ENCODE data around the gene TPI1. TPM values are rescaled to one million over a fixed set of nuclear protein-coding genes. Genes with fewer than 3 reads are reported as not detected.

TPI1 gene
- total and polyA plus RNA-seq, 2 of the 8 experiments (the other 6 are each of a cell fraction or from before 2014, with no cell fraction given): 910 to 3,018 TPM

DNA sequence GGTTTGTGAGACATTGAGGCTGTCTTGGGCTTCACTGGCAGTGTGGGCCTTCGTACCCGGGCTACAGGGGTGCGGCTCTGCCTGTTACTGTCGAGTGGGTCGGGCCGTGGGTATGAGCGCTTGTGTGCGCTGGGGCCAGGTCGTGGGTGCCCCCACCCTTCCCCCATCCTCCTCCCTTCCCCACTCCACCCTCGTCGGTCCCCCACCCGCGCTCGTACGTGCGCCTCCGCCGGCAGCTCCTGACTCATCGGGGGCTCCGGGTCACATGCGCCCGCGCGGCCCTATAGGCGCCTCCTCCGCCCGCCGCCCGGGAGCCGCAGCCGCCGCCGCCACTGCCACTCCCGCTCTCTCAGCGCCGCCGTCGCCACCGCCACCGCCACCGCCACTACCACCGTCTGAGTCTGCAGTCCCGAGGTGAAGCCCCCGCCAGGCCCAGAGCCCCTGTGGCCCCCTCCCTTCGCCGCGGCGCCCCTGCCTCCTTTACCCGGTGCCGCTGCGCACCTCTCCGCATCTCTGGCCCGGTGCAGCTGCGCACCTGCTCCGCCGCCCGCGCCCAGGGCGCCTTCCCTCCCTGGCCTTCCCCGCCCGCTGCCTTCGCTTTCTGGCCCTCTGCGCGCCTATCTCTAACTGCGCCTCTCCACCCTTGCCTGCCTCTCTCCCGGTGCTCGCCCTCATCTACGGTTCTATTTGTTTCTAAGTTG is 47.1 kb downstream of the TPI1 start, which contains the start of gene ENO2:
Gene ENO2, plus strand, starts transcription at position 335 of the 701 bp plus-strand sequence. CDS start 1,253 bp downstream, outside the sequence.
- Histone ChIP-seq H2BK15ac (ENCODE audit: low read length) (peak within 1 kb of the TSS; percentile 75; the same call in 1 of the 2 replicates), H2BK20ac (ENCODE audit: low read length) (peak within 1 kb of the TSS; percentile 48; the same call in 1 of the 2 replicates), H3K4me1 (replicated peaks in 1 of 4; ENCODE audit: control insufficient read depth in 3 of 4, insufficient read depth in 4 of 4, low read length in 3 of 4) (peaks cover 0 to 18% (median 9%) of the 10 kb centered on the region in 4 experiments; a peak in 6 of 7 replicates), H3K14ac (ENCODE audit: insufficient read length) (no peak within 1 kb of the TSS), H3K56ac (replicated peaks; ENCODE audit: insufficient read length, low read depth, low read length) (peak within 1 kb of the TSS; percentile 10), H3K4me2 (ENCODE audit: insufficient read depth in 1 of 2, low read depth in 2 of 2, low read length in 2 of 2) (peak within 1 kb of the TSS; percentile 84 to 92), H4K8ac (ENCODE audit: extremely low read depth, insufficient read depth, low read length) (peak within 1 kb of the TSS; percentile 88), H3K27ac (ENCODE audit: low read depth, low read length) (0 out of 2 replicates have a peak within 1 kb of the TSS, but pooled peaks have one; percentile 26), H4K20me1 (replicated peaks in 1 of 2; ENCODE audit: control insufficient read depth in 1 of 2, insufficient read depth in 2 of 2, low read length in 2 of 2) (peaks cover 0 to 2% of the 10 kb centered on the region in 2 experiments), H2BK5ac (ENCODE audit: low read depth, low read length) (peak within 1 kb of the TSS; percentile 60; the same call in 1 of the 2 replicates), H3K9ac (replicated peaks in 1 of 4; ENCODE audit: extremely low read depth in 1 of 4, low read depth in 3 of 4, low read length in 3 of 4) (peak within 1 kb of the TSS; percentile 43 to 74 (median 55)), H3K4me3 (ENCODE audit: extremely low read depth in 1 of 4, insufficient read depth in 2 of 4, low read depth in 3 of 4, low read length in 4 of 4) (peak within 1 kb of the TSS; percentile 67 to 86 (median 78)), H3K36me3 (ENCODE audit: control insufficient read depth in 2 of 4, insufficient read depth in 4 of 4, low read length in 3 of 4) (peaks cover 7 to 34% (median 19%) of the 10 kb centered on the region in 4 experiments; a peak in 7 of 8 replicates), H4K5ac (ENCODE audit: insufficient read length, low read depth, low read length) (peak within 1 kb of the TSS; percentile 23), H3K27me3 (replicated peaks in 1 of 4; ENCODE audit: control insufficient read depth in 3 of 4, extremely low read depth in 1 of 4, insufficient read depth in 3 of 4, low read length in 3 of 4) (no peaks in the 10 kb centered on the region), H3K79me1 (ENCODE audit: low read depth, low read length) (peaks cover 4% of the 10 kb centered on the region), H3K23me2 (ENCODE audit: low read depth, low read length) (peaks cover 11% of the 10 kb centered on the region; the same call in 1 of the 2 replicates), H2BK12ac (ENCODE audit: low read depth, low read length) (peak within 1 kb of the TSS; percentile 87; the same call in 1 of the 2 replicates), H4K91ac (replicated peaks; ENCODE audit: insufficient read length, low read length) (peak within 1 kb of the TSS; percentile 62), H3K4ac (replicated peaks; ENCODE audit: insufficient read length, low read depth, low read length) (peak within 1 kb of the TSS; percentile 94), H2BK120ac (replicated peaks; ENCODE audit: low read depth, low read length) (peak within 1 kb of the TSS; percentile 55), H3K9me3 (ENCODE audit: insufficient read depth in 2 of 2, low read depth in 1 of 2, low read length in 1 of 2) (no peaks in the 10 kb centered on the region), H3K79me2 (ENCODE audit: control insufficient read depth in 1 of 2, insufficient read depth in 2 of 2, low read length in 2 of 2) (peaks cover 0 to 9% of the 10 kb centered on the region in 2 experiments; a peak in 1 of 4 replicates), H3K23ac (ENCODE audit: insufficient read length) (no peak within 1 kb of the TSS), H2AK5ac (ENCODE audit: low read depth, low read length) (no peak within 1 kb of the TSS), H3K18ac (ENCODE audit: extremely low read depth, low read length) (peak within 1 kb of the TSS; percentile 87), H2AFZ (ENCODE audit: low read length) (no peak within 1 kb of the TSS)
- ChIA-PET CTCF (ENCODE audit: partially characterized antibody) (interaction anchor here (0.7 to 9.3 kb wide), 7 partner anchors 9 to 55 kb away, joined by 3 to 74 read pairs (median 8); partner anchors contain the start of gene LRRC23), POLR2A (ENCODE audit: partially characterized antibody) (interaction anchor here (0.7 to 39.6 kb wide), 9 partner anchors 10 to 86 kb away, joined by 3 to 1027 read pairs (median 5); partner anchors contain the start of genes ATN1, C12orf57, CDCA3 and LRRC23)
- DNase-seq (ENCODE audit: low read depth in 1 of 2, low spot score in 2 of 2) (peak in 1 of 2 experiments; percentile 72), FAIRE-seq (no peak)
- 5% methylated on average over 29 of the region's 68 CpGs; no CpG with 5 or more reads in 1 of the 2 experiments for WGBS, 2 experiments (ENCODE audit: extremely low coverage in 1 of 2, insufficient coverage in 1 of 2, insufficient read length in 1 of 2, insufficient replicate concordance in 2 of 2, low coverage in 1 of 2, low lambda C conversion rate in 2 of 2, missing lambda C conversion rate in 1 of 2)
- TF ChIP-seq KDM4A (IDR thresholded peaks at IDR 0.05; ENCODE audit: low read depth, low read length, severe bottlenecking): peak; percentile 34
- TF ChIP-seq TCF12 (IDR thresholded peaks at IDR 0.05; ENCODE audit: low read depth, low read length): no peak
- TF ChIP-seq RXRA (IDR thresholded peaks at IDR 0.05; ENCODE audit: insufficient read depth, low read depth, low read length): no peak
- TF ChIP-seq SP2 (IDR thresholded peaks at IDR 0.05; ENCODE audit: low read length): no peak
- TF ChIP-seq SP1 (IDR thresholded peaks at IDR 0.05; ENCODE audit: low read depth, low read length): no peak
- TF ChIP-seq HDAC6 (IDR thresholded peaks at IDR 0.05; ENCODE audit: low read depth, low read length): no peak
- TF ChIP-seq, protein P1, sequence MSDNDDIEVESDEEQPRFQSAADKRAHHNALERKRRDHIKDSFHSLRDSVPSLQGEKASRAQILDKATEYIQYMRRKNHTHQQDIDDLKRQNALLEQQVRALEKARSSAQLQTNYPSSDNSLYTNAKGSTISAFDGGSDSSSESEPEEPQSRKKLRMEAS (IDR thresholded peaks at IDR 0.05): peak; percentile 21; the same call in 1 of the 2 replicates
- no peak for TF ChIP-seq ZNF274 (IDR thresholded peaks at IDR 0.05; ENCODE audit: borderline replicate concordance, extremely low read depth, low read length)
- no peak for TF ChIP-seq POU5F1 (IDR thresholded peaks at IDR 0.05; ENCODE audit: low read depth, low read length)
- TF ChIP-seq TAF1 (IDR thresholded peaks at IDR 0.05; ENCODE audit: low read depth, low read length): peak; percentile 37; the same call in 1 of the 2 replicates
- TF ChIP-seq RNF2 (IDR thresholded peaks at IDR 0.05; ENCODE audit: borderline replicate concordance, low read depth, low read length, missing control alignments, poor library complexity, severe bottlenecking): no peak

Measured in H1 (cell line).